22Rv1 (cell line): Measurements from ENCODE around the gene MTMR2.
A peak's percentile ranks its signal among the peaks of the same experiment; 100 is the strongest.

Source experiments
- H3K27ac ChIP-seq: fragments of 450-650 bp; 2 replicates; pipeline ENCODE4 v1.5.1; 2017
- CTCF ChIP-seq: fragments of 450-650 bp; IDR thresholded peaks from 2 replicates; pipeline ENCODE4 v1.5.1; 2017; ENCODE audit warnings: mild to moderate bottlenecking
- ZFX ChIP-seq: fragments of 450-650 bp; IDR thresholded peaks from 2 replicates; pipeline ENCODE4 v1.6.1; 2017; ENCODE audit warnings: antibody characterized with exemption, borderline replicate concordance

The MTMR2 gene

GRCh38 chr11:95794086-95794485, 129.8 kb downstream of the MTMR2 start:
- H3K27ac ChIP-seq = no peak overlapping the region
- TF ChIP-seq ZFX (no peak), CTCF (no peak)

- no peak for TF ChIP-seq CTCF
- no peak for TF ChIP-seq ZFX
Measured at GRCh38 chr11:95793116-95793515, 130.8 kb downstream of the MTMR2 start.

GRCh38 chr11:95792700-95793099, 131.2 kb downstream of the MTMR2 start:
- no peak overlapping the region for H3K27ac ChIP-seq
- no peak for TF ChIP-seq ZFX
- TF ChIP-seq CTCF = no peak

More at GRCh38 chr11:95793116-95793515, 130.8 kb downstream of the MTMR2 start:
- no peak overlapping the region for H3K27ac ChIP-seq

- no peak overlapping the region for H3K27ac ChIP-seq
- no peak for TF ChIP-seq ZFX
- no peak for TF ChIP-seq CTCF
Measured at GRCh38 chr11:95792200-95792599, 131.7 kb downstream of the MTMR2 start.

- peak overlapping the region; percentile 96; the same call in 1 of the 2 replicates for H3K27ac ChIP-seq
- no peak for TF ChIP-seq ZFX
- no peak for TF ChIP-seq CTCF
Measured at GRCh38 chr11:95791709-95792033, 132.2 kb downstream of the MTMR2 start.

GRCh38 chr11:95790933-95791708, 132.8 kb downstream of the MTMR2 start:
- H3K27ac ChIP-seq = peak overlapping the region; percentile 96
- no peak for TF ChIP-seq CTCF
- no peak for TF ChIP-seq ZFX

- H3K27ac ChIP-seq = peak within 1 kb of the TSS; percentile 96
- TF ChIP-seq ZFX (no peak), CTCF (no peak)
Measured at GRCh38 chr11:95790123-95790932, 133.6 kb downstream of the MTMR2 start, which contains the start of gene CEP57. Gene CEP57 (plus strand): TSS chr11:95790498. CDS start chr11:95790699, 201 bp downstream.
